GM12878 (cell line): Measurements from ENCODE around the gene ETV7.

ENCODE experiments used
- BHLHE40 ChIP-seq, 2 experiments: fragments of 450-650 bp in 1 of 2; IDR thresholded peaks; 2 replicates each; pipeline ENCODE4 v1.6.1; 2011 to 2017; ENCODE audit warnings: low read depth in 2 of 2, borderline replicate concordance in 1 of 2, improper control_type of control experiment in 1 of 2, low read length in 1 of 2, mild to moderate bottlenecking in 1 of 2
- CBX3 ChIP-seq: fragments of 200-600 bp; sonication (generic); IDR thresholded peaks from 2 replicates; pipeline ENCODE4 v1.6.1; 2016; ENCODE audit warnings: low read depth, borderline replicate concordance
- CHD2 ChIP-seq: IDR thresholded peaks from 2 replicates; pipeline ENCODE4 v1.6.1; 2011; ENCODE audit warnings: low read depth, low read length, improper control_type of control experiment, borderline replicate concordance
- CREB1 ChIP-seq: IDR thresholded peaks from 2 replicates; pipeline ENCODE4 v1.6.1; 2012; ENCODE audit warnings: low read depth, mild to moderate bottlenecking, inconsistent platforms
- EGR1 ChIP-seq, 2 experiments: IDR thresholded peaks; 1 replicate in 1 of 2; 2 replicates in 1 of 2; pipeline ENCODE4 v1.6.1; 2011 to 2012; ENCODE audit warnings: low read depth in 2 of 2, low read length in 2 of 2, borderline replicate concordance in 1 of 2, mild to moderate bottlenecking in 1 of 2, moderate library complexity in 1 of 2
- POLR2A ChIP-seq: IDR thresholded peaks from 2 replicates; pipeline ENCODE4 v1.6.1; 2011; ENCODE audit warnings: low read depth, mild to moderate bottlenecking, low read length
- RAD21 ChIP-seq: IDR thresholded peaks from 2 replicates; pipeline ENCODE4 v1.6.1; 2011; ENCODE audit warnings: mild to moderate bottlenecking, low read depth, low read length, moderate library complexity; ENCODE audit not compliant: insufficient read depth
- RB1 ChIP-seq: fragments of 450-650 bp; formaldehyde crosslinking; IDR thresholded peaks from 2 replicates; pipeline ENCODE4 v1.6.1; 2017; ENCODE audit warnings: mild to moderate bottlenecking, borderline replicate concordance
- TCF12 ChIP-seq: IDR thresholded peaks from 2 replicates; pipeline ENCODE4 v1.6.1; 2011; ENCODE audit warnings: low read depth, mild to moderate bottlenecking, low read length
- ZNF217 ChIP-seq: fragments of 450-650 bp; IDR thresholded peaks from 2 replicates; pipeline ENCODE4 v1.6.1; 2017; ENCODE audit warnings: antibody characterized with exemption, mild to moderate bottlenecking
- ZNF274 ChIP-seq: IDR thresholded peaks from one replicate; pipeline ENCODE4 v1.8.0; 2011; ENCODE audit not compliant: insufficient read length, insufficient read depth
- TF ChIP-seq, protein P1 (sequence below): fragments of 450-650 bp; IDR thresholded peaks from 2 replicates; pipeline ENCODE4 v1.6.1; 2014; ENCODE audit warnings: mild to moderate bottlenecking

DNA sequence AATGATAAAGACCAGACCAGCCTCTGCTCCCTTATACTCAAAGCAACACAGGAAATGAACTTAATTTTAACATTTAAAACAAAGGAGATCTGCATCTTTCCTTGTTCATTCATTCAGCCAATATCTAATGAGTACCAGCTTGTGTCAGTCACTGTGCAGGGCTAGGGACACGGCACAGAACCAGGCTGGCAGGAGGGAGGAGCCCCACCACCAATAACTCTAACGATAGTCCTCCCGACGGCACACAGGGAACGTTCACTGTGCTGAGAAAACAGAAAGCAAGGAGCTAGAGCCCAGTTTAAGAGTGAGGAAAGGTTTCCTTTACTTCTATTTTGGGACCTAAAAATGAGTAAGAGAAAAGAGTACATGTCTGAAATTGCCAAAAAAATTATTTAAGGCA lies 9.9 kb downstream of the ETV7 start:
- TF ChIP-seq, protein P1, sequence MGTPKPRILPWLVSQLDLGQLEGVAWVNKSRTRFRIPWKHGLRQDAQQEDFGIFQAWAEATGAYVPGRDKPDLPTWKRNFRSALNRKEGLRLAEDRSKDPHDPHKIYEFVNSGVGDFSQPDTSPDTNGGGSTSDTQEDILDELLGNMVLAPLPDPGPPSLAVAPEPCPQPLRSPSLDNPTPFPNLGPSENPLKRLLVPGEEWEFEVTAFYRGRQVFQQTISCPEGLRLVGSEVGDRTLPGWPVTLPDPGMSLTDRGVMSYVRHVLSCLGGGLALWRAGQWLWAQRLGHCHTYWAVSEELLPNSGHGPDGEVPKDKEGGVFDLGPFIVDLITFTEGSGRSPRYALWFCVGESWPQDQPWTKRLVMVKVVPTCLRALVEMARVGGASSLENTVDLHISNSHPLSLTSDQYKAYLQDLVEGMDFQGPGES, result no peak
- TF ChIP-seq CREB1 (no peak), POLR2A (no peak), ZNF274 (no peak), TCF12 (no peak), RB1 (no peak), BHLHE40 (IDR thresholded peaks at IDR 0.05; ENCODE audit: borderline replicate concordance in 1 of 2, low read depth in 2 of 2, low read length in 1 of 2) (no peak), EGR1 (IDR thresholded peaks at IDR 0.05; ENCODE audit: borderline replicate concordance in 1 of 2, low read depth in 2 of 2, low read length in 2 of 2) (no peak), ZNF217 (no peak), RAD21 (no peak), CHD2 (no peak), CBX3 (no peak)
